Thoracic aorta (tissue), 2 donors: Measurements from ENCODE around the gene ZNF888. TPM values are rescaled to one million over a fixed set of nuclear protein-coding genes. Genes with fewer than 3 reads are reported as not detected.

Experiments
- ATAC-seq: fragments of 150-250 bp; one replicate; pipeline ENCODE4 v1.8.0; 2017; ENCODE audit warnings: low read depth; ENCODE audit not compliant: insufficient number of reproducible peaks, low FRiP score
- DNase-seq: peaks from one replicate; pipeline ENCODE4 v3.0.0-alpha.2; 2020; ENCODE audit warnings: low spot score
- H3K27ac ChIP-seq, 2 donors: fragments of 200-600 bp; sonication (generic); 1 replicate in 1 of 2; 2 replicates in 1 of 2; pipeline ENCODE4 v1.5.1; 2016; ENCODE audit warnings: mild to moderate bottlenecking in 2 of 2, moderate library complexity in 2 of 2
- H3K27me3 ChIP-seq: fragments of 200-600 bp; sonication (generic); replicated peaks from 2 replicates; pipeline ENCODE4 v1.6.0; 2016; ENCODE audit warnings: mild to moderate bottlenecking; ENCODE audit not compliant: insufficient read depth
- H3K36me3 ChIP-seq: fragments of 200-600 bp; sonication (generic); one replicate; pipeline ENCODE4 v1.5.1; 2016
- H3K4me1 ChIP-seq, 2 donors: fragments of 200-600 bp; sonication (generic); 1 replicate in 1 of 2; 2 replicates in 1 of 2; pipeline versions ENCODE4 v1.5.1 to v1.6.0; 2016; ENCODE audit warnings: low read depth in 2 of 2, mild to moderate bottlenecking in 1 of 2; ENCODE audit not compliant: control insufficient read depth in 1 of 2
- H3K4me3 ChIP-seq: fragments of 200-600 bp; sonication (generic); 2 replicates; pipeline ENCODE4 v1.5.1; 2016; ENCODE audit warnings: mild to moderate bottlenecking
- H3K9me3 ChIP-seq: fragments of 200-600 bp; sonication (generic); 2 replicates; pipeline ENCODE4 v1.5.1; 2016
- total RNA-seq, 2 donors: library from RNA; depleted of rRNA; stranded (reverse); fragments of >200 nt; gene quantifications; one replicate each; pipeline versions ENCODE4 v1.1.0 to v1.2.3, GENCODE V29; 2016
- TF ChIP-seq, protein P1 (sequence below): fragments of 200-600 bp; sonication (generic); IDR thresholded peaks from one replicate; pipeline ENCODE4 v1.5.1; 2019; ENCODE audit warnings: antibody characterized with exemption

Gene ZNF888
- total RNA-seq, 2 donors from 2014 or later: 1.4 to 2.6 TPM

DNA sequence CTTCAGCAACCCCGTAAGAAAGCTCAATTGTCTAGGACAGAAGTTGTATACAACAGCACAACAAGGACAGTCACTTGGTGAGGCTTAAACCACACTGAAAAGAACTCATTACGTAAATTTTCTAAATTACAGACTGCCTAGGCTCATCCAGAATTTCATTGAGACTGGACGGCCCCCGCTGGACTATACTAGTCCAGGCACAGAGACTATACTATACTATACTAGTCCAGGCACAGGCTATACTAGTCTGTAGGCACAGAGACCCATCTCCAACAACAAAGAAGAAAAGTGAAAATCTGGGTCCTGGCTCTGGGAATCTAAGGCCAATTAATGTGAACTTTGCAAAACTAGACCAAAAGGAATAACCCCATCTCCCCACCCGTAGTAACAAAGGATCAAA, 38.8 kb upstream of the ZNF888 start:
- DNase-seq (no peak), ATAC-seq (no peak)
- Histone ChIP-seq H3K4me1 (peaks cover 5 to 19% of the 10 kb centered on the region in 2 donors), H3K27me3 (no peaks in the 10 kb centered on the region), H3K36me3 (peaks cover 20% of the 10 kb centered on the region), H3K4me3 (peak overlapping the region; percentile 84), H3K9me3 (peaks cover 8% of the 10 kb centered on the region), H3K27ac (peak overlapping the region; percentile 79 to 88)
- TF ChIP-seq, protein P1, sequence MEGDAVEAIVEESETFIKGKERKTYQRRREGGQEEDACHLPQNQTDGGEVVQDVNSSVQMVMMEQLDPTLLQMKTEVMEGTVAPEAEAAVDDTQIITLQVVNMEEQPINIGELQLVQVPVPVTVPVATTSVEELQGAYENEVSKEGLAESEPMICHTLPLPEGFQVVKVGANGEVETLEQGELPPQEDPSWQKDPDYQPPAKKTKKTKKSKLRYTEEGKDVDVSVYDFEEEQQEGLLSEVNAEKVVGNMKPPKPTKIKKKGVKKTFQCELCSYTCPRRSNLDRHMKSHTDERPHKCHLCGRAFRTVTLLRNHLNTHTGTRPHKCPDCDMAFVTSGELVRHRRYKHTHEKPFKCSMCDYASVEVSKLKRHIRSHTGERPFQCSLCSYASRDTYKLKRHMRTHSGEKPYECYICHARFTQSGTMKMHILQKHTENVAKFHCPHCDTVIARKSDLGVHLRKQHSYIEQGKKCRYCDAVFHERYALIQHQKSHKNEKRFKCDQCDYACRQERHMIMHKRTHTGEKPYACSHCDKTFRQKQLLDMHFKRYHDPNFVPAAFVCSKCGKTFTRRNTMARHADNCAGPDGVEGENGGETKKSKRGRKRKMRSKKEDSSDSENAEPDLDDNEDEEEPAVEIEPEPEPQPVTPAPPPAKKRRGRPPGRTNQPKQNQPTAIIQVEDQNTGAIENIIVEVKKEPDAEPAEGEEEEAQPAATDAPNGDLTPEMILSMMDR: no peak

DNA sequence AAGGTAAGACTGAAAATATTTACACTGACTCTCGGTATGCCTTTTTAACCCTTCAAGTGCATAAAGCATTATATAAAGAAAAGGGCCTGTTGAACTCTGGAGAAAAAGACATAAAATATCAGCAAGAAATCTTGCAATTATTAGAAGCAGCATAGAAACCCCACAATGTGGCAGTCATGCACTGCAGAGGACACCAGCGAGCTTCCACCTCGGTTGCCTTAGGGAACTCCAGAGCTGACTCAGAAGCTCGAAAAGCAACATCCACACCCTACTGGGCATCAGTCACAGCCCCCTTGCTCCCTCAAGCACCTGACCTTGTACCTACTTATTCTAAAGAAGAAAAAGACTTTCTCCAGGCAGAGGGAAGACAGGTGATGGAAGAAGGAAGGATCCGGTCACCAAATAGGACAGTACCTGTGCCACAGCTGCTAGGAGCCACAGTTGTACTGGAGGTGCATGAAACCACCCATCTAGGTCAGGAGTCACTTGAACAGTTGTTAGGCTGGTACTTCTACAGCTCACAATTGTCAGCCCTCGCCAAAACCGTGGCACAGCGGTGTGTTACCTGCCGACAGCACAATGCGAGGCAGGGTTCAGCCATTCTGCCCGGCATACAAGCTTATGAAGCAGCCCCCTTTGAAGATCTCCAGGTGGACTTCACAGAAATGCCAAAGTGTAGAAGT, 36.5 kb upstream of the ZNF888 start:
- Histone ChIP-seq H3K36me3 (peaks cover 38% of the 10 kb centered on the region), H3K27me3 (no peaks in the 10 kb centered on the region), H3K27ac (no peak overlapping the region), H3K9me3 (peaks cover 19% of the 10 kb centered on the region), H3K4me3 (no peak overlapping the region), H3K4me1 (peaks cover 5 to 19% of the 10 kb centered on the region in 2 donors)
- TF ChIP-seq, protein P1: no peak
- ATAC-seq: no peak
- no peak for DNase-seq

DNA sequence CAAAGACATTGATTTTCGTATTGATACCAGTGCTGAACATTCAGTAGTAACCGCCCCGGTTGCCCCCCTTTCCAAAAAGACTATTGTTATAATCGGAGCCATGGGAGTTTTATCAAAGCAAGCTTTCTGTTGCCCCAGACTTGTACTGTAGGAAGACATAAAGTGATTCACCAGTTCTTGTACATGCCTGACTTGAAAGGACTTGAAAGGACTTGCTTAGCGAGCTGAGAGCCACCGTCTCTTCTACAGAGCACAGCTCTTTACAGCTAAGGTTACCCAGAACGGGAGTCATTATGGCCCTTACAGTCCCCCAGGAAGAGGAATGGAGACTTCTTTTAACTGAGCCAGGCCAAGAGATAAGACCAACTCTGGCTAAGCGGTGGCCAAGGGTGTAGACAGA, 34.4 kb upstream of the ZNF888 start:
- ATAC-seq (no peak), DNase-seq (no peak)
- H3K4me1 ChIP-seq: peaks cover 5 to 14% of the 10 kb centered on the region in 2 donors
- H3K36me3 ChIP-seq: peaks cover 54% of the 10 kb centered on the region
- TF ChIP-seq, protein P1: no peak
- H3K9me3 ChIP-seq: peaks cover 36% of the 10 kb centered on the region
- H3K4me3 ChIP-seq: no peak overlapping the region
- no peaks in the 10 kb centered on the region for H3K27me3 ChIP-seq
- no peak overlapping the region for H3K27ac ChIP-seq

DNA sequence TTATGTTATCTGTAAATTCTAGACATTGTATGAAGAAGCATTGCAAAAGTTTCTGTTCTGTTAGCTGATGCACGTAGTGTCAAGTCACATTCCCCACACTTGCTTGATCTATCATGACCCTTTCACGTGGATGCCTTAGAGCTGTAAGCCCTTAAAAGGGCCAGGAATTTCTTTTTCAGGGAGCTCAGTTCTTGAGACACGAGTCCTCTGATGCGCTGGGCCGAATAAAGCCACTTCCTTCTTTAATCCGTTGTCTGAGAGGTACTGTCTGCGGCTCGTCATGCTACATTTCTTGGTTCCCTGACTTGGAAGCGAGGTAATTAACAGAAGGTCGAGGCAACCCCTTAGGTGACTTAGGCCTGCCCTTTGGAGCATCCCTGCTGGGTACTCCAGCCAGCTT, 33.7 kb upstream of the ZNF888 start:
- no peak overlapping the region for H3K4me3 ChIP-seq
- no peak overlapping the region for H3K27ac ChIP-seq
- H3K36me3 ChIP-seq: peaks cover 61% of the 10 kb centered on the region
- ATAC-seq (no peak), DNase-seq (no peak)
- peaks cover 5 to 11% of the 10 kb centered on the region in 2 donors for H3K4me1 ChIP-seq
- no peaks in the 10 kb centered on the region for H3K27me3 ChIP-seq
- peaks cover 43% of the 10 kb centered on the region for H3K9me3 ChIP-seq
- TF ChIP-seq, protein P1: no peak

DNA sequence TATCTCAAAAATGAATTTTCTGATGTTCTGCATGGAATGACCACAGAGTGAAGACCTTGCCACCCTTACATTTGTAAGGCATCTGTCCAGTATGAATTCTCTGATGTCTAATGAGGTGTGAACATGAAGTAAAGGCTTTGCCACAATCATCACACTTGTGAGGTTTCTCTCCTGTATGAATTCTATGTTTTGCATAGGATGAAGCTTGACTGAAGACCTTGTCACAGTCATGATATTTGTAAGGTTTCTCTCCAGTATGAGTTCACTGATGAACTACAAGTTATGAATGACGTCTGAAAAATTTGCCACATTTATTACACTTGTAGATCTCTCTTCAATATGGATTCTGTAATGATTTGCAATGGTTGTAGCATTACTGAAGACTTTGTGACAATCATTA, 26.2 kb upstream of the ZNF888 start:
- TF ChIP-seq, protein P1: no peak
- Histone ChIP-seq H3K27ac (no peak overlapping the region), H3K9me3 (peaks cover 80% of the 10 kb centered on the region), H3K27me3 (no peaks in the 10 kb centered on the region), H3K4me3 (no peak overlapping the region), H3K36me3 (peaks cover 35% of the 10 kb centered on the region), H3K4me1 (no peaks in the 10 kb centered on the region)
- no peak for ATAC-seq
- no peak for DNase-seq
